Measurements from ENCODE around the gene CCDC150.

The CCDC150 gene

GRCh38 chr2:196638765-196639164 lies 750 bp upstream of the CCDC150 start:
- Histone ChIP-seq H4K20me1 (ENCODE audit: low read depth, low read length) (no peaks in the 10 kb centered on the region), H3K9me2 (replicated peaks; ENCODE audit: insufficient read depth, low read length) (no peaks in the 10 kb centered on the region), H3K79me2 (ENCODE audit: insufficient read depth, low read length) (peaks cover 39% of the 10 kb centered on the region), H3F3A (ENCODE audit: insufficient read depth) (peaks cover 6% of the 10 kb centered on the region; the same call in 1 of the 2 replicates), H3K27me3 (ENCODE audit: low read length) (no peaks in the 10 kb centered on the region), H2AFZ (ENCODE audit: low read depth, low read length, severe bottlenecking) (peak overlapping the region; percentile 100), H3K36me3 (ENCODE audit: low read length) (no peaks in the 10 kb centered on the region), H3K4me2 (ENCODE audit: low read depth, low read length, poor library complexity, severe bottlenecking) (peak overlapping the region; percentile 60), H3K27ac (ENCODE audit: low read depth, low read length) (no peak overlapping the region), H3K9me3 (ENCODE audit: insufficient read depth, low read length) (no peaks in the 10 kb centered on the region), H3K4me3 (ENCODE audit: insufficient read depth, low read length, poor library complexity, severe bottlenecking) (peak overlapping the region; percentile 94), H3K9ac (ENCODE audit: low read length) (no peak overlapping the region)
- TF ChIP-seq EZH2phosphoT487 (conservative IDR thresholded peaks at IDR 0.05; ENCODE audit: low read length) = no peak
- TF ChIP-seq CTCF (IDR thresholded peaks at IDR 0.05; ENCODE audit: insufficient read depth, low read length, poor library complexity, severe bottlenecking) = no peak

GRCh38 chr2:196640031-196640548 lies 575 bp downstream of the CCDC150 start:
- Histone ChIP-seq H3K27me3 (ENCODE audit: low read length) (no peaks in the 10 kb centered on the region), H3K4me2 (ENCODE audit: low read depth, low read length, poor library complexity, severe bottlenecking) (peak overlapping the region; percentile 97), H3K9me2 (replicated peaks; ENCODE audit: insufficient read depth, low read length) (no peaks in the 10 kb centered on the region), H2AFZ (ENCODE audit: low read depth, low read length, severe bottlenecking) (peak overlapping the region; percentile 100), H3F3A (ENCODE audit: insufficient read depth) (peaks cover 6% of the 10 kb centered on the region; the same call in 1 of the 2 replicates), H3K79me2 (ENCODE audit: insufficient read depth, low read length) (peaks cover 51% of the 10 kb centered on the region), H3K27ac (ENCODE audit: low read depth, low read length) (peak overlapping the region; percentile 41), H4K20me1 (ENCODE audit: low read depth, low read length) (no peaks in the 10 kb centered on the region), H3K36me3 (ENCODE audit: low read length) (no peaks in the 10 kb centered on the region), H3K9me3 (ENCODE audit: insufficient read depth, low read length) (no peaks in the 10 kb centered on the region), H3K4me3 (ENCODE audit: insufficient read depth, low read length, poor library complexity, severe bottlenecking) (peak overlapping the region; percentile 94), H3K9ac (ENCODE audit: low read length) (peak overlapping the region; percentile 71)
- TF ChIP-seq EZH2phosphoT487 (conservative IDR thresholded peaks at IDR 0.05; ENCODE audit: low read length) = no peak
- no peak for TF ChIP-seq CTCF (IDR thresholded peaks at IDR 0.05; ENCODE audit: insufficient read depth, low read length, poor library complexity, severe bottlenecking)

- Histone ChIP-seq H4K20me1 (ENCODE audit: low read depth, low read length) (no peaks in the 10 kb centered on the region), H3K4me2 (ENCODE audit: low read depth, low read length, poor library complexity, severe bottlenecking) (no peak overlapping the region), H3K4me3 (ENCODE audit: insufficient read depth, low read length, poor library complexity, severe bottlenecking) (no peak overlapping the region), H3K27ac (ENCODE audit: low read depth, low read length) (no peak overlapping the region), H3K36me3 (ENCODE audit: low read length) (peaks cover 59% of the 10 kb centered on the region), H3K79me2 (ENCODE audit: insufficient read depth, low read length) (peaks cover 72% of the 10 kb centered on the region), H2AFZ (ENCODE audit: low read depth, low read length, severe bottlenecking) (no peak overlapping the region), H3K9ac (ENCODE audit: low read length) (no peak overlapping the region), H3K27me3 (ENCODE audit: low read length) (no peaks in the 10 kb centered on the region), H3F3A (ENCODE audit: insufficient read depth) (no peaks in the 10 kb centered on the region), H3K9me3 (ENCODE audit: insufficient read depth, low read length) (peaks cover 49% of the 10 kb centered on the region; the same call in 1 of the 2 replicates), H3K9me2 (replicated peaks; ENCODE audit: insufficient read depth, low read length) (no peaks in the 10 kb centered on the region)
- TF ChIP-seq EZH2phosphoT487 (conservative IDR thresholded peaks at IDR 0.05; ENCODE audit: low read length) (no peak), CTCF (IDR thresholded peaks at IDR 0.05; ENCODE audit: insufficient read depth, low read length, poor library complexity, severe bottlenecking) (no peak)
Observed at GRCh38 chr2:196649202-196649601, 9.7 kb downstream of the CCDC150 start.
